Small intestine (tissue), 7 donors: ENCODE data around the gene HECTD4. TPM values are rescaled to one million over a fixed set of nuclear protein-coding genes. Genes with fewer than 3 reads are reported as not detected.

Experiments
- DNase-seq, 2 donors: peaks; one replicate each; pipeline versions ENCODE4 v3.0.0 to v3.0.0-alpha.2; 2013
- FAIRE-seq: peaks from 2 replicates; lab custom pipeline; 2012; peaks lifted over from hg19 to GRCh38; lab: Jason Lieb, UNC
- H3K27ac ChIP-seq, 3 donors: one replicate each; pipeline ENCODE4 v1.5.1; 2013; ENCODE audit warnings: low read length in 2 of 3, mild to moderate bottlenecking in 2 of 3, control low read depth in 1 of 3, inconsistent platforms in 1 of 3, low read depth in 1 of 3, moderate library complexity in 1 of 3
- H3K27me3 ChIP-seq, 3 donors: one replicate each; pipeline ENCODE4 v1.6.1; 2013; ENCODE audit warnings: low read length in 3 of 3, inconsistent platforms in 1 of 3; ENCODE audit not compliant: control insufficient read depth in 3 of 3, insufficient read depth in 3 of 3
- H3K36me3 ChIP-seq, 3 donors: one replicate each; pipeline ENCODE4 v1.6.1; 2013; ENCODE audit warnings: low read length in 3 of 3, inconsistent platforms in 1 of 3, low read depth in 1 of 3, mild to moderate bottlenecking in 1 of 3, moderate library complexity in 1 of 3; ENCODE audit not compliant: control insufficient read depth in 3 of 3, insufficient read depth in 2 of 3
- H3K4me1 ChIP-seq, 3 donors: one replicate each; pipeline ENCODE4 v1.6.1; 2013; ENCODE audit warnings: low read length in 2 of 3, inconsistent platforms in 1 of 3, low read depth in 1 of 3, mild to moderate bottlenecking in 1 of 3, moderate library complexity in 1 of 3; ENCODE audit not compliant: control insufficient read depth in 3 of 3, insufficient read depth in 2 of 3
- H3K4me3 ChIP-seq, 3 donors: one replicate each; pipeline ENCODE4 v1.5.1; 2013; ENCODE audit warnings: low read length in 3 of 3, control low read depth in 1 of 3, inconsistent platforms in 1 of 3, low read depth in 1 of 3, mild to moderate bottlenecking in 1 of 3, moderate library complexity in 1 of 3
- H3K9me3 ChIP-seq, 2 donors: one replicate each; pipeline ENCODE4 v1.6.1; 2013; ENCODE audit warnings: low read depth in 1 of 2, low read length in 1 of 2; ENCODE audit not compliant: control insufficient read depth in 2 of 2, insufficient read depth in 1 of 2
- WGBS, 3 donors: extraction: QIAGEN DNeasy Blood & Tissue Kit; methylation state at CpG; one replicate each; pipeline ENCODE4 v1.1.7; 2013; 5-methylcytosine and 5-hydroxymethylcytosine counted together
- polyA plus RNA-seq, 4 donors: library from polyadenylated mRNA; stranded (reverse) in 3 of 4; unstranded in 1 of 4; fragments of 200-250 nt in 3 of 4; fragments of 120-200 nt in 1 of 4; gene quantifications; one replicate each; pipeline versions ENCODE4 v1.2.1 to v1.2.3, GENCODE V29; 2013
- donor health status: healthy with polysubstance abuse.
- donor health status: control.
- donor health status: control.
- donor health status: Bipolar disorder and iron deficiency.
- donor health status: healthy.

The HECTD4 gene
- polyA plus RNA-seq, 4 donors, result 6.1 to 33.4 (median 11.4) TPM

DNA sequence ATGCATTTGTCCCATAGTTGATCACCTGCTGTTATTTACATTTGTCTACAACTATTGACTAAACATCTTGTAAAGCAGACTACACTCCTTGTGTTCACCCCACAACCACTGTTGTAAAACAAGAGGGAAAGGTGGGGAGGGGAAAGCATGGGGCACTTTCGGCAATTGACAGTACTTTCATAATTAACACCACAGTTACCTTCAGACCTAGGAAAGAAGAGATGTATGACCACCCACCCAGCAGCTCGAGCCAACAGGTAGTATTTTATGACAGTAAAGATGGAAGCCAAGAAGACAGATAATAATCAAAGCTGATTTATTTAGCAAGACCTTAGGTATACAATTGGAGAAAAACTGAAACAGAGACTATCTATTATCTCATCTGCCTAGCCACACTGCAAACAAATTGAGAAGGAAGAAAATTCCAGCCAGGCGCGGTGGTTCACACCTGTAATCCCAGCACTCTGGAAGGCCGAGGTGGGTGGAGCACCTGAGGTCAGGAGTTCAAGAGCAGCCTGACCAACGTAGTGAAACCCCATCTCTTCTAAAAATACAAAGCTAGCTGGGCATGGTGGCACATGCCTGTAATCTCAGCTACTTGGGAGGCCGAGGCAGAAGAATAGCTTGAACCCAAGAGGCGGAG lies 11.2 kb downstream of the HECTD4 start:
- FAIRE-seq (no peak), DNase-seq (no peak)
- H3K36me3 ChIP-seq, result no peaks in the 10 kb centered on the region
- H3K27me3 ChIP-seq, result no peaks in the 10 kb centered on the region
- H3K27ac ChIP-seq, result no peak overlapping the region
- 54 to 71% (median 57%) methylated on average over 8 of the region's 8 CpGs for WGBS, 3 donors
- no peaks in the 10 kb centered on the region for H3K4me1 ChIP-seq
- H3K9me3 ChIP-seq, result no peaks in the 10 kb centered on the region
- H3K4me3 ChIP-seq, result no peak overlapping the region

DNA sequence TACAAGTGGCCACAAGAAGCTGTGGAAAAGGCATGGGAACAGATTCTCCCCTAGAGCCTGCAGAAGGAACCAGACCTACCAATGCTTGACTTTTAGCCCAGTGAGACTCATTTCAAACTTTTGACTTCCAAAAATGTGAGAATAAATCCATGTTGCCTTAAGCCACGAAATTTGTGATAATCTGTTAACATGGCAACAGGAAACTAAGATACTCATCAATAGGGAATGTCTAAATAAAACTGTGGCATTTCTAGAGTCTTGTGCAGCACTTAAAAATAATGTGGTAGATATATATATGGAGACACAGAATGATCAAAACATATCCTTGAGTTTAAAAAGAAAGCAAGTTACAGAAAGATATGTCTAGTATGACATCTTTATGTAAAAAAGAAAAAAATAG lies 12.0 kb downstream of the HECTD4 start:
- 40 to 64% (median 61%) methylated on average over 1 of the region's 1 CpG for WGBS, 3 donors
- Histone ChIP-seq H3K27me3 (no peaks in the 10 kb centered on the region), H3K36me3 (no peaks in the 10 kb centered on the region), H3K4me1 (no peaks in the 10 kb centered on the region), H3K27ac (no peak overlapping the region), H3K9me3 (no peaks in the 10 kb centered on the region), H3K4me3 (no peak overlapping the region)
- DNase-seq, result no peak
- no peak for FAIRE-seq

DNA sequence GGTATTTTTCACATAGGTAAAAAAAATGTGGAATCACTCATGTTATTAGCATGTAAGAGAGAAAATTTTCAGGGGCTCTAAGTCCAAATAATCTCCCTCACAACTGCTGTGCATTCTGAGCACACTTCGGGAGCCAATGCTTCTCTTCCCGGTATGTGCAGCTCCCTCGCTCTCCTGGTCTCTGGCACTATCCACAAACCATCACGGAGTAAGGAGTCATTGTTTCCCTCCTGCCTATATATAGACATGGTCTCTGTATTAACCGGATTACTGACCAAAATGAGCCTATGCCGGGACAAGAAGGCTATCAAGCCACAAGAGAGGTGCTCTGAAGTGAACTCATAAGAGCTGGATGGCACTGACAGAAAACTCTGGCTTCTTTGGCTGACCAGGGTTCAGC lies 13.4 kb downstream of the HECTD4 start:
- no peak overlapping the region for H3K27ac ChIP-seq
- H3K9me3 ChIP-seq, result no peaks in the 10 kb centered on the region
- no peaks in the 10 kb centered on the region for H3K36me3 ChIP-seq
- FAIRE-seq (no peak), DNase-seq (no peak)
- H3K4me1 ChIP-seq, result no peaks in the 10 kb centered on the region
- WGBS, 3 donors, result 79 to 87% (median 80%) methylated on average over 6 of the region's 6 CpGs
- no peak overlapping the region for H3K4me3 ChIP-seq
- H3K27me3 ChIP-seq, result no peaks in the 10 kb centered on the region

DNA sequence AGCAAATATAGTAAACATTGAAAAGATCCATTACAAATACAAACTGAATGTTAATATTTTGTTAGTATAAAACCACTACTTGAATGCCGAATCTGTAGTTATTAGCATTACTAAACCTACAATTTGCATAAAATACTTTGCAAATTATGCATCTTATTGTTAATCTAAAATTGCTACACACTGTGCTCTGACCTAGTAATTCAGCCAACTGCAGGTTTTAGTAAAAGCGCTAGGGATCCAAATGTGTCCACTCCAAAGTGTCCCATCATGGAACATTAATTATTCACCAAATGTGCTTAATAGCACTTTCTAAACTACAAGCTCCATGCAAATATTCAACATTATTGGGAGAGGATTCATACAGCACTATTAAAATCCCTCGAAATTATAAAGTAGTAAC lies 14.3 kb downstream of the HECTD4 start:
- Histone ChIP-seq H3K36me3 (no peaks in the 10 kb centered on the region), H3K4me1 (no peaks in the 10 kb centered on the region), H3K27me3 (no peaks in the 10 kb centered on the region), H3K4me3 (no peak overlapping the region), H3K9me3 (no peaks in the 10 kb centered on the region), H3K27ac (no peak overlapping the region)
- WGBS, 3 donors, result 80 to 94% (median 90%) methylated on average over 3 of the region's 3 CpGs
- FAIRE-seq (no peak), DNase-seq (no peak)

DNA sequence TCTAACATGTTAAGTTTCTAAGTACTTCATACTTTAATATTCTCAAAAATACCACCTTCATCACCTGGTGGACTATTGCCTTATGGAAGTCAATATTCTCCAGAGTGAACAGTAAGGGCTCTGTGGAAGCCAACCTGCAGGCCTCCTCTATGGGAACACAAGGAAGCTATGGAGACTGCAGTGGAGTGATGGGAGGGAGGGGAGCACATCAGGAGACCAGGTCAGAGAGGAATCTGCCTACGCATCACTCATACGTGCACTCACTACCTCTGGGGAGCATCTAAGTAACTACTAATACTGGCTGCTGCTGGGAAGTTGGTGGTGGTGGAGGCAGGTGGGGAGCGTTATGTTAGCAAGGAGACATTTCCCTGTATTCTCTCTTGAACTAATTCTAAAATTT lies 19.9 kb downstream of the HECTD4 start:
- H3K9me3 ChIP-seq, result no peaks in the 10 kb centered on the region
- no peak overlapping the region for H3K27ac ChIP-seq
- 94 to 100% (median 96%) methylated on average over 3 of the region's 3 CpGs for WGBS, 3 donors
- no peak for FAIRE-seq
- no peaks in the 10 kb centered on the region for H3K27me3 ChIP-seq
- peaks cover 0 to 2% (median 0%) of the 10 kb centered on the region in 3 donors for H3K36me3 ChIP-seq
- no peak overlapping the region for H3K4me3 ChIP-seq
- no peak for DNase-seq
- no peaks in the 10 kb centered on the region for H3K4me1 ChIP-seq

DNA sequence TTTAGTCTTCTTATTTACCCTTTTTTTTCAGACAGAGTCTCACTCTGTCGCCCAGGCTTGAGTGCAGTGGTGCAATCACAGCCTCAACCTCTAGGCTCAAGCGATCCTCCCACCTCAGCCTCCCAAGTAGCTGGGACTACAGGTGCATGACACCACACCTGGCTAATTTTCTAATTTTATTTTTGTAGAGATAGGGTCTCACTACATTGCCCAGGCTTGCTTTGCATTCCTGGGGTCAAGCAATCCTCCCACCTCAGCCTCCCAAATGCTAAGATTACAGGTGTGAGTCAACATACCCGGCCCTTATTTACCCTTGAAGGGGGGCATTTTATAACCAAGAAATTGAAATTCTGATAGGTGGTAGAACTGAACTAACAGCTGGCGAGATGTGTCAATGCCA lies 21.0 kb downstream of the HECTD4 start:
- Histone ChIP-seq H3K27ac (no peak overlapping the region), H3K9me3 (no peaks in the 10 kb centered on the region), H3K4me1 (no peaks in the 10 kb centered on the region), H3K27me3 (no peaks in the 10 kb centered on the region), H3K4me3 (no peak overlapping the region), H3K36me3 (peaks cover 0 to 2% (median 0%) of the 10 kb centered on the region in 3 donors)
- WGBS, 3 donors, result 87 to 92% (median 90%) methylated on average over 4 of the region's 4 CpGs
- DNase-seq (no peak), FAIRE-seq (no peak)

DNA sequence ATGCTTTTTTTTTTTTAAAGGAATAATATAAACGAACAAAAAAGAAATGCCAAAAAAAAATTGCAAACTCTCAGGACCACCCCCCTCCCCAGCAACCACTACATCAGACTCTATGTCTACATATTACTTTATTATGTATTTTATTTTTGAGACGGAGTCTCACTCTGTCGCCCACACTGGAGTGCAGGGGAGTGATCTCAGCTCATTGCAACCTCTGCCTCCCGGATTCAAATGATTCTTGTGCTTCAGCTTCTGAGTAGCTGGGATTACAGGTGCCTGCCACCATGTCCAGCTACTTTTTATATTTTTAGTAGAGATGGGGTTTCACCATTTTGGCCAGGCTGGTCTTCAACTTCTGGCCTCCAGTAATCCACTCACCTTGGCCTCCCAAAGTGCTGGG lies 22.9 kb downstream of the HECTD4 start:
- Histone ChIP-seq H3K4me1 (no peaks in the 10 kb centered on the region), H3K27me3 (no peaks in the 10 kb centered on the region), H3K27ac (no peak overlapping the region), H3K4me3 (no peak overlapping the region), H3K9me3 (no peaks in the 10 kb centered on the region), H3K36me3 (peaks cover 0 to 2% (median 0%) of the 10 kb centered on the region in 3 donors)
- DNase-seq (no peak), FAIRE-seq (no peak)
- 93 to 100% (median 94%) methylated on average over 4 of the region's 4 CpGs for WGBS, 3 donors

DNA sequence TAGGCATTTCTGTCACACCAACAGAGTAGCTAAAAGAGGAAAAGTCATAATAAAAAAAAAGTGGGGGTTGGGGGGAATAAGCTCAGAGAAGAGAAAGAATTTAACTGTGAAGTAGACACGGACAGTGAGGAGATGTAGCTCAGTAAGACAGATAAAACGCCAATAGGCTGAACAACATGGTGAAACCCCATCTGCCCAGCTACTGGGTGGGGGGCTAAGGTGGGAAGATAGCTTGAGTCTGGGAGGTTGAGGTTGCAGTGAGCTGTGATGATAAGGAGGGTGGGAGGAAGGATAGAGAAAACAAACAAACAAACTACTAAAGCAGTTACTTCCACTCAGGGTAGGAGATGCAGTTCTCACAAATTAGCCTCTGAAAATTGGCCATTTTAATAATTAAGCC lies 25.0 kb downstream of the HECTD4 start:
- FAIRE-seq (no peak), DNase-seq (no peak)
- Histone ChIP-seq H3K27me3 (no peaks in the 10 kb centered on the region), H3K27ac (no peak overlapping the region), H3K4me1 (no peaks in the 10 kb centered on the region), H3K4me3 (no peak overlapping the region), H3K36me3 (peaks cover 0 to 2% (median 0%) of the 10 kb centered on the region in 3 donors), H3K9me3 (no peaks in the 10 kb centered on the region)
- 70 to 85% (median 83%) methylated on average over 2 of the region's 2 CpGs for WGBS, 3 donors

DNA sequence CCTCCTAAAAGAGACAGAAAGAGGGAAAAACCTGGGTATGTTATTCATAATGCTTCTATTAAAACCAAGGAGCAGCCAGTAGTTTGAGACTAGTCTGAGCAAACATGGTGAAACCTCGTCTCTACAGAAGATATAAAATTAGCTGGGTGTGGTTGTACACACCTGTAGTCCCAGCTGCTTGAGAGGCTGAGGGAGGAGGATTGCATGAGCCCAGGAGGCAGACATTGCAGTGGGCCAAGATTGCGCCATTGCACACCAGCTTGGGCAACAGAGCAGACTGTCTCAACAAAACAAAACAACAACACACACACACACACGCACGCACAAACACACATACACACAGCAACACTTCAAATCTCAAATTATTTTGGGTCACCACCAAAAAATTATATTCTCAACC lies 27.8 kb downstream of the HECTD4 start:
- Histone ChIP-seq H3K9me3 (no peaks in the 10 kb centered on the region), H3K4me3 (no peak overlapping the region), H3K27ac (no peak overlapping the region), H3K36me3 (no peaks in the 10 kb centered on the region), H3K27me3 (no peaks in the 10 kb centered on the region), H3K4me1 (peaks cover 0 to 3% (median 0%) of the 10 kb centered on the region in 3 donors)
- DNase-seq, result no peak
- FAIRE-seq, result no peak
- 80 to 88% (median 84%) methylated on average over 4 of the region's 4 CpGs for WGBS, 3 donors
